HG02840 (cell line): Measurements from ENCODE around the gene GATA5.

Experiments used
- ATAC-seq: cut with Tn5 transposase; IDR thresholded peaks from one replicate; pipeline ENCODE4 v1.9.1; 2021; ENCODE audit warnings: mild to moderate bottlenecking, moderate library complexity, moderate number of reproducible peaks; ENCODE audit not compliant: unreplicated experiment, low FRiP score

Gene GATA5

GRCh38 chr20:62475027-62475771 is 596 bp downstream of the GATA5 start:
- ATAC-seq = no peak

DNA sequence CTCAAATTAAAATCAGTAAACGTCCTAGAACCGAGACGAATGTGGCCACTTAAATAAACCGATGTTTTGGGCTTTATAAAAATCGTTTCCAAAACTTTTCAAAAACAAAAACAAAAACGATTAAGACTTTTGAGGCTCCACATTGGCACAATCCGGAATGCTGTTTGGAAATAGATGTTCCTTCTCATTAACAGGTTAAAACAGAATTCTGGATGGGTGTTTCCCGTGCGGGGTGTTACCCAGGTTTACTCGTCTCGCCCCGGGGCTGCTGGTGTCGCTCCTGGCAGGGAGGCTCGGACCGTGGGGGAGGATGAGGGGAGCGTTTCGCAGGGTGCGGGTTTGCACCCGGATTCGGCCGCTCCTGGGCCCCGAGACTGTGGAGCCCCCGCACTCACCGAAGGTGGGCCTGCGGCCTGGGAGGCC is 1.2 kb downstream of the GATA5 start:
- no peak for ATAC-seq

GRCh38 chr20:62473717-62474603 is 1.8 kb downstream of the GATA5 start:
- no peak for ATAC-seq

GRCh38 chr20:62472941-62473585 is 2.7 kb downstream of the GATA5 start:
- no peak for ATAC-seq

DNA sequence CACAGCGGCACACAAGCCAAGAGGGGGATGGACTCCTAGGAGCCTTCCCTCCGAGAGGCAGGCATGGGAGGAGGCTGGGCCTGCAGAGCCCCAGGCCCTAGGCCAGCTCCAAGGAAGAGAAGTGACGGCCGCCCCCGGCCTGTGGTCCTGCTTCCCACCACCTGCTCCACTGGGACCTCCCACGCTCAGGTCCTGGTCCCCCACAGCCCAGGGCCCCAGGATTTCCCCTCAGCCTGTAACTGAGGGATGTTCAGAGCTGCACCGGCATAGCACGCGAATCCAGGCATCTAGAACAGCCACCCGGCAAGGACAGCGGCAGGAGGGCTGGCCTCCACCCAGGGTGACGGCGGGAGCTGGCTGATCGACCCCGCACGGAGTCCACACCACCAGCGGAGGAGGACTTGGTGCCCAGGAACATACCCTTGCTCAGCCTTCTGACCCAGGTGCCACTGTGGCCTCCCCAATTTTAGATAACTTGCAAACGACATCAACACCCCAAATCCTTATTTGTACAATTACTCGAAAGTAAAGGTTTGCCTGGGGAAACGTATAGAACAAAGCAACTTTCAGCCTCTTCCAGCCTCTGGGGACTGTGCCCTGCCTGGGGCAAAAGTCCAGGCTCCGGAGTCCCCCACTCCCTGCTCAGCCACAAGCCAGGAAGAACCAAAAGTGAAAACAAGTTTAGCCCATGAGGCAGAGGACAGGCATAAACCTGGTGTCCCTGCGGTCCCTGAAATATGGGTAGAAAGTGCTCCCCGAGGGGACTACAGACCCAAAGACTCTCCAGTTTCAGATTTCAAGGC is 3.5 kb downstream of the GATA5 start:
- no peak for ATAC-seq

DNA sequence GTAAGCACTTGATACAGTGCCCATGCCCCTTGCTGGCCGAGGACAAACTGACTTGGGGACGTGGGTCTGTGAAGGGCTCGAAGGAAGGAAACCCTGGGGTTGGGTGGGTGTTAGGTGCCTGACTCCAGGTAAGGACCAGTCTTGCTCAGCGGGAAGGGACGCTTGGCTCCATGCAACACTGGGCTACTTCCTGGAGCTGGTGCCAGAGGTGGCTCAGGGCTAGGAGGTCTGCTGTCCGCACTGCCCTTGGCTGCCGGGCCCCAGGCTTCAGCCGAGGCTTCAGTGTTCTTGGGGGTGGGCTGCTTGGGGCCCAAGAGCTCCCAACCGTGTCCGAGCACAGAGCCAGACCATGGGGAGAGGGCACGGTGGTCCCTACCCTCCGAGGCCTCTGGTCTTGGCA is 5.3 kb downstream of the GATA5 start:
- no peak for ATAC-seq

DNA sequence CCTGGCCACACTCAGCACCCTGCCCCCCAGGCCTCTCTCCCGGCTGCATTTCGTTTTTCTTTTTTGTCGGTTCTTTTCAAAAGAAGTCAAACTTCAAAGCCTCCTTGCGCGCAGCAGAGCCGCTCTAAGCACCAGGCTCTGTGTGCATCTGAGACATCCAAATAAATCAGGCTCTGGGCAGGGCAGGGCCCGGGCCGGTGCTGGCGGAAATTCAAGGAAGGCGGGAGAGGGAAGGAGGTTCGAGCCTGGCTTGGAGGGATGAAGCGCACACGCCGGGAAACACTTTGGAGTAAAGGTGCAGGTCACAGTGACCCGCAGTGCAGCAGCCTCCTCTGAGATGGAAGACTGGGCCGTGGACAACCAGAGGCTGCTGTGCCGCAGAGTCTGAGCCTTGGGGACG is 5.8 kb downstream of the GATA5 start:
- no peak for ATAC-seq

DNA sequence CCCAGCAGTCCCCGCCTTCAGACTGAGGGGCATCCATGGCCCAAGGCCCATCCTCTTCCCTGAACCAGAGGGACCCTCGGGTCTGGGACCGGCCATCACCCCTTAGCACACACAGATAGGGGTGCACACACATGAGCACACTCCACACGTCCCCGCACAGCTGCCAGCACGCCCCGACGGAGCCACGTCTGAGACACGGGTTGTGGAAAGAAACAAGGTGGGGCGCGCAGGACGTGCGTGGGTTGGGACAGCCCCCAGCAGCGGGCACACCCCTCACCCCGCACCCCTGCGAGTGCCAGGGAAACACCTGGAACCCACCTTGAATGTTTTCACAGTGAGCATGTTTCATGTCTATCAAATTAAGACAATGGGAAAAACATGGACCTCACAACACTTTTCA is 6.4 kb downstream of the GATA5 start:
- ATAC-seq = no peak

DNA sequence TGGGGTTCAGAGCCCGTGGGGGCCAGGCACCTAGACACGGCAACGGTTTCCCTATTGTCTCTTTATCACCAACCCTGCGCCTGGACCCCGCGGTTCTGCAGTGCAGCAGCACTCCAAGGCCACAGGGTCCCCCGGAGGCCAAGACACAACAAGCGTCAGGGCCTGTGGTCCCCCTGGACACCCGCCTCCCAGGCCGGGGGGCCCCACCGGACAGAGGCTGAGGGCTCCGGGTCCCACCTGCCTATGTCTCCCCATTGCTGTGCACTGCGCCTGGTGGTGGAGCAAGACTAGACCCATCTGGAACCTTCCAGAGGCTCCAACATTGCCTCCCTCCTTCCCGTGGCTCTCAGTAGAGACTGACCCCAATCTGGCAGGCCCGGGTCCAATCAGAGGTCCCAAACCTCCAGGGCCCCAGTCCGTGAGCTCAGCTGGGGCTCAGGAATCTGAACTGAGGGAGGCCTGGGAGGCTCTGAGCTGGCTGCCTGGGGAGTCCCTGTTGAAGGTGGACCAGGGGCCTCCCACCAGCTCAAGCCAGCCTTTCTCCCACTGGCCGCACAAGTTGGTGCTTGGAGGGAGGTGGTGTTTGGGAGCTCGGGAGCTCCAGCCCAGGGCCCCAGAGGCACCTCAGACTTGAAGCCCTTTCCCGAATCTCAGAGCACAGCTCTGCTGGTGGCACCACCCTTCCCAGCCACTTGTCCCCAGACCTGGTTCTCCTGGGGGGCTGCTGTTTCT is 8.8 kb downstream of the GATA5 start:
- ATAC-seq = no peak

DNA sequence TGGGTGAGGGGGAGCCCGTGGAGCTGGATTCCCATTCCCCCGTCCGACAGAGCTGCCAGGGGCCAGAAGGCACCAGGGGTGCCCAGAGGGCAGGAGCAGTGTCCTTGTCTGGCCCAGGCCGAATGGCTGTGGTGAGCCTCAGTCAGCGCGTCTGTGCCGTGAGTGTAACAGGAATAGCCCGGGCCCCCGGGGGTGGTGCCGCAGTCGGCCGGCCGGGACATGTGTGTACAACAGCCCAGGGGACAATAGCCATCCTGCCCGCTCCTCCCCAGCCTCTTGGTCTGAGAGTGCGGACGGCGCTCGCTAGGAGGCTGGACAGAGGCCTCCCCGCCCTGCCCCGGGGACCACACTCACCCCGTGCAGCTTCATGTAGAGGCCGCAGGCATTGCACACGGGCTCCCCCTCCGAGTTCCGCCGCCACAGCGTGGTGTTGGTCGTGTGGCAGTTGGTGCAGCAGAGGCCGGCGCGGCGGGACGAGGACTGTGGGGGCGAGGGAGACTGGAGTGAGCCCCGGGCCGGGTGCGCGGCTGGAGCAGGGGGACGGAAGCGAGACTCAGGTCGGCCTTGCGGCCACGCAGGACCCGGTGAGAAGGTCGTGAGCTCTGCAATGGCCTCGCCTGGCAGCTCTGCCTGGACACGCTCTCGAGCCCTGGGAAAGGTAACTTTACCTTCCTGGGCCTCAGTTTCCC is 9.6 kb downstream of the GATA5 start:
- ATAC-seq = no peak

- no peak for ATAC-seq
Measured at GRCh38 chr20:62464990-62465389, 10.8 kb downstream of the GATA5 start.

- ATAC-seq = no peak
Measured at GRCh38 chr20:62464425-62464770, 11.4 kb downstream of the GATA5 start.

DNA sequence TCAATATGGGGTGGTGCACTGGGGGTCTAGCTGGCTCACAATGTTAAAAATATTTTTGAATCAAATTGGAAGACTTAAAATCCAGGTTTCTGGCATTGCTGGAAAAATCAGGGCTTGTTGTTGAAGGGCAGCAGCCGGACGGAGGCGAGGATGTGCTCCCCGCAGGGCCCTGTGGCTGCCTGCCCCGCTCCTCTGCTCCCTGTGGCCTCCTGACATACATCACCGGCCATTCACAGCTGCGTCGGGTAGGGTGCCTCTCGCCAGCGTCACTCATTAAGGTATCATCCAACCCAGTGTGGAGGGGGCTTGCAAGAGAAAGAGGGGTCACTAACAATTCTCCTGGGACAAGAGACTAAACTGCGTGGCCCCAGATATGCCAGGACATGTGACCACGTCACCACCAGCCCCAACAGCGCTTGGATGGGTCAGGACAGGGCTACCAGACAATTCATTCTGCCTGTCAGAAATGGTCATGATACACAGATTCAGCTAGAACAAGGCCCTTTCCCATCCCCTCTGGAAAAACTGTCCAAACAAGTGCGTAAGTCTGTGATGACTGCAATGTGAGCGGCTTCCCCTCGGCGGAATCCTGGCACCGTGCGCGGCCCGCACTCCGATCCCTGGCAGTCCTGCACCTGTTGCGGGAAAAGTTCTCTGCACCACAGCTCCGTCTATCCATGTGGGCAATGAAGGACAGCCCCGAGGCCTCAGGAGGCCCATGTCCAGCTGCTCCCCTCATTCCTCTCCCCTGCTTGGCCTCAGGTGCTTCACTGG is 12.0 kb downstream of the GATA5 start:
- ATAC-seq = no peak

- no peak for ATAC-seq
Measured at GRCh38 chr20:62462976-62463592, 12.7 kb downstream of the GATA5 start.

DNA sequence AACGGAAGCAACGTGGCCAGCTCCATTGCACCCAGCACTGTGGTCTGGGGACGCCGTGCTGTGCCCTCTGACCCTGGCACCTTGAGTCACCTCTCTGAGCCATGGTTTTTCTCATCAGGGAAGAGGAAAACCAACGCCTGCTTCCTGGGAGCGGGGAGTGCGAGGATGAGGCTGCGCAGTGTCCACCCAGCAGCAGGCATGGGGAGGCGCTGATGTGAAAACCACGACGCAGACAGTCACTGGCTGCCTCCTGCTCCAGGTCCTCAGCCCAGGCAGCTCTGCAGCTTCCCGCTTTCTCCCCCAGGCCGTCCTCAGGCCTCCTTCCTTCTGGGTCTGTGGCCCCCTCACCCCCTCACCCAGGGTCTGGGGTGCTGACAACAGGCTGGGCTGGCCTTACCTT is 14.0 kb downstream of the GATA5 start:
- no peak for ATAC-seq

GRCh38 chr20:62461157-62461556 is 14.6 kb downstream of the GATA5 start:
- ATAC-seq = no peak

- ATAC-seq = no peak
Measured at GRCh38 chr20:62460678-62461077, 15.1 kb downstream of the GATA5 start.

GRCh38 chr20:62459488-62459887 is 16.3 kb downstream of the GATA5 start:
- no peak for ATAC-seq
